ENCODE measurements around the gene SH3GLB2. TPM values are rescaled to one million over a fixed set of nuclear protein-coding genes. Genes with fewer than 3 reads are reported as not detected.

Gene SH3GLB2
- total RNA-seq, 1 donor from 2014 or later, result 90.1 TPM

GRCh38 chr9:129072171-129072570, 44.0 kb upstream of the SH3GLB2 start:
- DNase-seq (ENCODE audit: low read depth), result no peak
- no peak for TF ChIP-seq CTCF (conservative IDR thresholded peaks at IDR 0.05; ENCODE audit: low read depth, low read length)
- H3K4me3 ChIP-seq (ENCODE audit: low read depth, low read length), result no peak overlapping the region

DNA sequence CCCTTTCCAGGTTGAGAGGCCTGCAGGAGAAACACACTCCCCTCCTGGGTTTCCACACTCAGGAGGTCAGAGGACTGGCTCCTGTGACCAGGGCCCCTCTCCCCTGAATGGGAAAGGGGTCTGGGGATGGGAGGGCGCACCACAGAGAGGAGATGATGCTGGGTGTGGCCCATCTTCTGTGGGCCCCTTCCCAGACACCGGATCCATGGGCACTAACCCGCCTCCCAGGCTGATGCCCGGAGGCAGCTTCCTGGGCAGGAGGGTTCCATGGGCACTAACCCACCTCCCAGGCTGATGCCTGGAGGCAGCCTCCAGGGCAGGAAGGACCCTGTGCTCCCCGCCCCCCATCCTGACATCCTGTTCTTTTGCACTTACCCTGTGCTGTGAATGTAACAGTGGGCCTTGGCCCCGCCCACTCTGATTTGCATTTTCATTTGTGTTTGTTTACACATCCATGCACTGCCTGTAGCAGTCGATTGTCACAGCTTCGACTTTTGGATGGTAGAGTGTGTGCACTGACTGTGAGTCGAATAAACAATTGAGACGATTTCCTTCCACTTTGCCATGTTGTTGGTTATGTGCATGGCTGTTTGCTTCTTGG, 43.5 kb upstream of the SH3GLB2 start:
- no peak for TF ChIP-seq CTCF (conservative IDR thresholded peaks at IDR 0.05; ENCODE audit: low read depth, low read length)

GRCh38 chr9:129070696-129071525, 42.8 kb upstream of the SH3GLB2 start:
- no peak for TF ChIP-seq CTCF (conservative IDR thresholded peaks at IDR 0.05; ENCODE audit: low read depth, low read length)

More for the DNA sequence above, 43.5 kb upstream of the SH3GLB2 start:
- no peak overlapping the region for H3K4me3 ChIP-seq (ENCODE audit: low read depth, low read length)
- DNase-seq (ENCODE audit: low read depth), result no peak

DNA sequence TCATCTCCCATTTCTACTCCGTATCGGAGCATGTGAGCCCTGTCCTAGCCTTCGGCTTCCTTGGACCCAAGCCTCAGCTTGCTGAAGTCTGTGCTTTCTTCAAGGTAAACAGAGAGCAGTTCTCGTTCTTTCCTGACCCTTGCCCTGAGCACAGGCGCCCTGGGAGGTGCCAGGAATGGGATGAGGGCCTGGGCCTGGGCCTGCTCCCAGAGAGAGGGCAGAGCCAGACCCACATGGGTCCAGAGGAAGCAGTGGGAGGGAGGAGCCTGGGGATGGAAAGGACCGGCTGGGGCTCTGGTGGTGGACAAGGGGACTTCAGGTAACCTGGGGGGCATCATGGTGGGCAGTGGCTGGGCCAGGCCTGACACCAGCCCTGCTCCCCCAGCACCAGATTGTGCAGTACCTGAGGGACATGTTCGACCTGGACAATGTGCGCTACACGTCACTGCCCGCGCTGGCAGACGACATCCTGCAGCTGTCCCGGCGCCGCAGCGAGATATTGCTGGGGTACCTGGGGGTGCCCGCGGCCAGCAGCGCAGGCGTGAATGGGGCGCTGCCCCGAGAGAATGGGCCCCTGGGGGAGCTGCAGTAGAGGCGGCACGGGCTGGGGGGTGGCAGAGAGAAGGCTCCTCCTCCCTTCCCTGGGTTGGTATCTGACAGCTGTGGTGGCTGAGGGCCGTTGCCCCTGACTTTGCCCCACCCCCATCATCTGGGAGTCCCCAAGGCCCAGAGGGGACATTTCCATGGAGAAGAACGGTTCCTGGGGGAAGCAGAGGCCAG, 41.9 kb upstream of the SH3GLB2 start:
- no peak for DNase-seq (ENCODE audit: low read depth)
- no peak for TF ChIP-seq CTCF (conservative IDR thresholded peaks at IDR 0.05; ENCODE audit: low read depth, low read length)
- H3K4me3 ChIP-seq (ENCODE audit: low read depth, low read length), result no peak overlapping the region

More at GRCh38 chr9:129070696-129071525, 42.8 kb upstream of the SH3GLB2 start:
- no peak overlapping the region for H3K4me3 ChIP-seq (ENCODE audit: low read depth, low read length)
- DNase-seq (ENCODE audit: low read depth), result no peak

DNA sequence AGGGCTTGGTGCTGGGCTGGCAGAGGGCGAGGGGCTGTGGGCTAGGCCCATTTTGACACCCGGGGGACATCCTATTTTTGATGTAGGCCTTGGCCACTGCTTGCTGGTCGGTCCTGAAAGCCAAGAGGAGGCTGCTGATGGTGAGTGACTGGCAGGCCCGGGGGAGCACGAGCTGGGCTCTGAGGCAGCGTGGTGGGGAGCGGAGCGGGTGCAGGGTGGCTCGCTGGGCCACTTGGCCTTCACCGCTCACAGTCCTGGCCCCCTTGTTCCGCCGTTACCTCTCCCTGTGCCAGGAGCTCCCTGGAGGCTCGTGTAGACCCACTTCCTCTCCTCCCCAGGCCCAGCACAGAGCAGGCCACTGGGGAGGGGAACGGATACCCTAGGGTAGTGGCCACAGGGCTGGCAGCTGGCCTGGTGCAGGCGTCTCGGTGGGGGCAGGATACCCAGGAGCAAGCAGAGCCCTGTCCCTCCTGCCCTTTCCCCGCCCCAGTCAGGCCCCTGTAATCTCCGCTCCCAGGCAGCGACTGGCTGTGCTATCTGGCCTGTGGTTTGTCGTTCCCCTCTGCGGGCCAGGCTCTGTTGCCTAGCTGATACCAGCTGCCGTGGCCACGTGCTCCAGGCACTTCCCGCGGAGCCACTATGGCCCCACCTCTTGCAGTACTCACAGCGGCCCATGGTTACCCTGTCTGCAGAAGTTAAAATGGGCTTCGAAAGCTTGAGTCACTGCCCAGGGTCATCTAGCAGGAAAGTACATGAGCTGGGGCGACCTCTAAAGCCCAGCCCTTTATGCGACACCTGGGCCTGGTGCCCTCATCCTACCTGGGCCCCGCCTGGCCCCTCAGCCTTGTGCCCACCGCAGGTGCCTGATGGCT, 41.1 kb upstream of the SH3GLB2 start:
- DNase-seq (ENCODE audit: low read depth), result no peak
- no peak for TF ChIP-seq CTCF (conservative IDR thresholded peaks at IDR 0.05; ENCODE audit: low read depth, low read length)
- no peak overlapping the region for H3K4me3 ChIP-seq (ENCODE audit: low read depth, low read length)

DNA sequence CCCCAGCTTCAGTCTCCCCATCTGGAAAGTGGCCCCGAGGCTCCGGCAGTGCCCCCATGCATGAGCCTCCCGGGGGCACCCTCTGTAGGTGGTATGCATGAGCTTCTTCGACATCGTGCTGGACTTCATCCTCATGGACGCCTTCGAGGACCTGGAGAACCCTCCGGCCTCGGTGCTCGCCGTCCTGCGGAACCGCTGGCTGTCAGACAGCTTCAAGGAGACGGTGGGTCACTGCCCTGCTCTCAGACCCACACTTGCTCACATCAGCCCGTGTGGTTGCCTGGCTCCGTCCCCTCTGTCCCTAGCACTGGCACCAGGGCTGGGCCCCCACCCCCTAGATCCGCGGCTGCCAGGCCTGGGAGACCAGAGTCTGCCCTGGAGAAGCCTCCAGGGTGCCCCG, 40.0 kb upstream of the SH3GLB2 start:
- DNase-seq (ENCODE audit: low read depth), result no peak
- no peak for TF ChIP-seq CTCF (conservative IDR thresholded peaks at IDR 0.05; ENCODE audit: low read depth, low read length)
- no peak overlapping the region for H3K4me3 ChIP-seq (ENCODE audit: low read depth, low read length)
